Left lung (tissue), 10 donors: ENCODE results near the gene NCOA6. TPM values are rescaled to one million over a fixed set of nuclear protein-coding genes. Genes with fewer than 3 reads are reported as not detected.
A peak's percentile ranks its signal among the peaks of the same experiment; 100 is the strongest.

Source experiments
- ATAC-seq: fragments of 200-7000 bp; cut with Tn5 transposase; one replicate; pipeline ENCODE4 v1.9.1; 2020; ENCODE audit warnings: moderate library complexity
- DNase-seq, 4 donors: peaks; one replicate each; pipeline ENCODE4 v3.0.0-alpha.2; 2013 to 2020
- H3K27ac ChIP-seq, 2 donors: fragments of 200-600 bp; sonication (generic) in 1 of 2; one replicate each; pipeline versions ENCODE4 v1.5.0 to v1.8.0; 2020 to 2021
- H3K27me3 ChIP-seq, 2 donors: fragments of 200-600 bp; sonication (generic) in 1 of 2; one replicate each; pipeline versions ENCODE4 v1.5.0 to v1.8.0; 2020 to 2021
- H3K36me3 ChIP-seq, 2 donors: fragments of 200-600 bp; sonication (generic) in 1 of 2; one replicate each; pipeline versions ENCODE4 v1.5.0 to v1.8.0; 2020 to 2021
- H3K4me1 ChIP-seq, 2 donors: fragments of 200-600 bp; one replicate each; pipeline ENCODE4 v1.8.0; 2021
- H3K4me3 ChIP-seq, 2 donors: fragments of 200-600 bp; sonication (generic) in 1 of 2; one replicate each; pipeline versions ENCODE4 v1.5.0 to v1.8.0; 2020 to 2021; ENCODE audit warnings: mild to moderate bottlenecking in 1 of 2
- H3K9me3 ChIP-seq, 2 donors: fragments of 200-600 bp; sonication (generic) in 1 of 2; one replicate each; pipeline versions ENCODE4 v1.5.0 to v1.8.0; 2020 to 2021
- CTCF ChIP-seq, 2 donors: fragments of 200-600 bp; sonication (generic) in 1 of 2; IDR thresholded peaks; one replicate each; pipeline versions ENCODE4 v1.5.0 to v1.8.0; 2021; ENCODE audit warnings: antibody characterized with exemption in 2 of 2
- intact Hi-C, 2 donors: fragments of 100-400 bp; cut with DNase I; formaldehyde crosslinking; loops; one replicate each; pipeline versions ENCODE4 v1.11.2 to v1.14.2; 2022
- polyA plus RNA-seq, 6 donors: library from polyadenylated mRNA; unstranded; fragments of 120-200 nt; gene quantifications; one replicate each; pipeline ENCODE4 v1.2.1, GENCODE V29; 2013; ENCODE audit not compliant: insufficient read length in 6 of 6
- total RNA-seq, 2 donors: library from RNA; stranded (reverse); fragmentation: NEBNext Ultra II Directional; extraction: Animal tissue kit (Norgen Biotek cat#: 25700); gene quantifications; one replicate each; pipeline ENCODE4 v1.2.1, GENCODE V29; 2021
- donor health status: DM: no; HTN: yes; CAD: no.
- donor health status: DM: no; HTN: no; CAD: no.

NCOA6 gene
- total and polyA plus RNA-seq, 8 donors, result 26.0 to 52.3 (median 45.0) TPM

- H3K4me3 ChIP-seq, result no peak overlapping the region
- ATAC-seq, result no peak
- DNase-seq, result peak in 1 of 4 donors; percentile 74
- H3K27me3 ChIP-seq, result no peaks in the 10 kb centered on the region
- no peak for TF ChIP-seq CTCF (IDR thresholded peaks at IDR 0.05)
- peaks cover 0 to 41% of the 10 kb centered on the region in 2 donors for H3K36me3 ChIP-seq
- no peaks in the 10 kb centered on the region for H3K9me3 ChIP-seq
- no peak overlapping the region for H3K27ac ChIP-seq
- intact Hi-C loops, result no loop called here
- no peaks in the 10 kb centered on the region for H3K4me1 ChIP-seq
These were observed 24.3 kb upstream of the NCOA6 start for GRCh38 chr20:34849778-34850177.

- Histone ChIP-seq H3K4me1 (no peaks in the 10 kb centered on the region), H3K27ac (no peak overlapping the region), H3K9me3 (no peaks in the 10 kb centered on the region), H3K36me3 (peaks cover 0 to 34% of the 10 kb centered on the region in 2 donors), H3K27me3 (no peaks in the 10 kb centered on the region), H3K4me3 (no peak overlapping the region)
- DNase-seq, result no peak
- no peak for ATAC-seq
- intact Hi-C loops, result no loop called here
- no peak for TF ChIP-seq CTCF (IDR thresholded peaks at IDR 0.05)
These were observed 23.1 kb upstream of the NCOA6 start for GRCh38 chr20:34848597-34848996.

- intact Hi-C loops, result no loop called here
- TF ChIP-seq CTCF (IDR thresholded peaks at IDR 0.05), result no peak
- H3K4me1 ChIP-seq, result no peaks in the 10 kb centered on the region
- DNase-seq (no peak), ATAC-seq (no peak)
- no peaks in the 10 kb centered on the region for H3K27me3 ChIP-seq
- no peak overlapping the region for H3K27ac ChIP-seq
- no peaks in the 10 kb centered on the region for H3K9me3 ChIP-seq
- no peak overlapping the region for H3K4me3 ChIP-seq
- peaks cover 0 to 3% of the 10 kb centered on the region in 2 donors for H3K36me3 ChIP-seq
These were observed 18.0 kb upstream of the NCOA6 start for GRCh38 chr20:34843421-34843820.

- no peak for DNase-seq
- ATAC-seq, result no peak
- no peak overlapping the region for H3K27ac ChIP-seq
- H3K36me3 ChIP-seq, result no peaks in the 10 kb centered on the region
- no peaks in the 10 kb centered on the region for H3K27me3 ChIP-seq
- H3K9me3 ChIP-seq, result no peaks in the 10 kb centered on the region
- intact Hi-C loops, result no loop called here
- no peak for TF ChIP-seq CTCF (IDR thresholded peaks at IDR 0.05)
- no peak overlapping the region for H3K4me3 ChIP-seq
- H3K4me1 ChIP-seq, result no peaks in the 10 kb centered on the region
These were observed 16.7 kb upstream of the NCOA6 start for GRCh38 chr20:34842143-34842542.

GRCh38 chr20:34834459-34834893, 9.0 kb upstream of the NCOA6 start:
- peak in 1 of 2 donors; percentile 20 for TF ChIP-seq CTCF (IDR thresholded peaks at IDR 0.05)
- H3K27me3 ChIP-seq, result no peaks in the 10 kb centered on the region
- H3K27ac ChIP-seq, result no peak overlapping the region
- no peaks in the 10 kb centered on the region for H3K9me3 ChIP-seq
- no peaks in the 10 kb centered on the region for H3K36me3 ChIP-seq
- intact Hi-C loops, result no loop called here
- no peaks in the 10 kb centered on the region for H3K4me1 ChIP-seq
- H3K4me3 ChIP-seq, result no peak overlapping the region
- peak; percentile 68 for ATAC-seq
- DNase-seq, result peak in 2 of 4 donors; percentile 10 to 30
